Activated CD8-positive, alpha-beta T cell treated with anti-CD3 and anti-CD28 coated beads for 36 hours (primary cell): ENCODE measurements around the gene MZF1. TPM values are rescaled to one million over a fixed set of nuclear protein-coding genes. Genes with fewer than 3 reads are reported as not detected.
A peak's percentile ranks its signal among the peaks of the same experiment; 100 is the strongest.

Source experiments
- ATAC-seq: fragments of 200-7000 bp; cut with Tn5 transposase; one replicate; pipeline ENCODE4 v1.10.0; 2021; ENCODE audit warnings: mild to moderate bottlenecking, moderate library complexity
- CTCF ChIA-PET: fragments of 350-600 bp; sonication (Branson Sonifier 250); formaldehyde crosslinking; loops from one replicate; lab custom pipeline; 2021; ENCODE audit warnings: antibody characterized with exemption; lab: Charles Lee
- POLR2A ChIA-PET: fragments of 350-600 bp; sonication (Branson Sonifier 250); formaldehyde crosslinking; loops from one replicate; lab custom pipeline; 2021; ENCODE audit warnings: antibody characterized with exemption; lab: Charles Lee
- DNase-seq: peaks from one replicate; pipeline ENCODE4 v3.0.0-alpha.2; 2020
- H3K27ac Mint-ChIP-seq: one replicate; pipeline ENCODE4 v1.8.0; 2021; ENCODE audit warnings: mild to moderate bottlenecking, mixed read lengths
- H3K27me3 Mint-ChIP-seq: one replicate; pipeline ENCODE4 v1.8.0; 2021; ENCODE audit warnings: mixed read lengths
- H3K36me3 Mint-ChIP-seq: one replicate; pipeline ENCODE4 v1.8.0; 2021; ENCODE audit warnings: low read depth, mixed read lengths
- H3K4me1 Mint-ChIP-seq: one replicate; pipeline ENCODE4 v1.8.0; 2021; ENCODE audit warnings: low read depth, mixed read lengths
- H3K4me3 Mint-ChIP-seq: one replicate; pipeline ENCODE4 v1.8.0; 2021; ENCODE audit warnings: mild to moderate bottlenecking, moderate library complexity, mixed read lengths
- H3K9me3 Mint-ChIP-seq: one replicate; pipeline ENCODE4 v1.8.0; 2021; ENCODE audit warnings: mixed read lengths
- intact Hi-C: fragments of 100-400 bp; cut with micrococcal nuclease; formaldehyde crosslinking; loops from one replicate; pipeline ENCODE4 v1.10.0; 2022
- total RNA-seq, 2 experiments: library from RNA; stranded (reverse); gene quantifications; one replicate each; pipeline ENCODE4 v1.2.3, GENCODE V29; 2021
- TF ChIP-seq, protein P1 (sequence below): fragments of 200-600 bp; IDR thresholded peaks from one replicate; pipeline ENCODE4 v1.8.0; 2022; ENCODE audit warnings: antibody characterized with exemption, mild to moderate bottlenecking

Gene MZF1
- total RNA-seq, 2 experiments from 2014 or later = 12.1 to 13.4 TPM

DNA sequence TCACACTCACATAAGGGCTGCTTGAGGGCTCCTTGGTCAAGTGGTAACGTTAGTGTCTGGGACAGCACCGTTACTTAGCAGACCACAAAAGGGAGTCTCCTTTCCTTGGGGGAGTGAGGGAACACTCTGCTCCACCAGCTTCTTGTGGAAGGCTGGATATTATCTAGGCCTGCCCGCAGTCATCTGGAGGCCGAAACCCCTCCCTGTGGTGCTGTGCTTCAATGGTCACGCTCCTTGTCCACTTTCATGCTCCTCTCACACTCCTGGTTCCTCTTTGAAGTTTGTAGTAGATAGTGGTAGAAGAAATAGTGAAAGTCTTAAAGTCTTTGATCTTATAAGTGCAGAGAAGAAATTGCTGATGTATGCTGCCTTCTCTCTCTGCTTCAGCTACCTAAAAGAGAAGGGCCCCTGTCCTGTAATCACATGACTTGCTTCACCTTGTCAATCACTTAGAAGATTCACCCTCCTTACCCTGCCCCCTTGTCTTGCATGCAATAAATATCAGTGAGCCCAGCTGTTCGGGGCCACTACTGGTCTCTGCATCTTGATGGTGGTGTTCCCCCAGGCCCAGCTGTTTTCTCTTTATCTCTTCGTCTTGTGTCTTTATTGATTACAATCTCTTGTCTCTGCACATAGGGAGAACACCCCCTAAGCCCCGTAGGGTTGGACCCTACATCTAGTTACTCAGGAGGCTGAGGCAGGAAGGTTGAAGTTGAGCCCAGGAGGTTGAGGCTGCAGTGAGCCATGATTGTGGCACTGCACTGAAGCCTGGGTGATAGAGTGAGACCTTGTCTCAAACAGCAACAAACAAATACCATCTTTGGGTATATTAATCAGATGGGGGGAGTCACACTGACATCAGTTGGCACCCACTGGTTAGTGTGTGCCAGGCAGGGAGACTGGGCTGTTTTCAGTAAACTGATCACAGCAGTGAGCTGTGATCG, 11.6 kb upstream of the MZF1 start:
- Mint-ChIP-seq H3K9me3 (no peaks in the 10 kb centered on the region), H3K27ac (no peak overlapping the region), H3K27me3 (no peaks in the 10 kb centered on the region), H3K36me3 (peaks cover 16% of the 10 kb centered on the region), H3K4me1 (peaks cover 10% of the 10 kb centered on the region), H3K4me3 (no peak overlapping the region)
- TF ChIP-seq, protein P1, sequence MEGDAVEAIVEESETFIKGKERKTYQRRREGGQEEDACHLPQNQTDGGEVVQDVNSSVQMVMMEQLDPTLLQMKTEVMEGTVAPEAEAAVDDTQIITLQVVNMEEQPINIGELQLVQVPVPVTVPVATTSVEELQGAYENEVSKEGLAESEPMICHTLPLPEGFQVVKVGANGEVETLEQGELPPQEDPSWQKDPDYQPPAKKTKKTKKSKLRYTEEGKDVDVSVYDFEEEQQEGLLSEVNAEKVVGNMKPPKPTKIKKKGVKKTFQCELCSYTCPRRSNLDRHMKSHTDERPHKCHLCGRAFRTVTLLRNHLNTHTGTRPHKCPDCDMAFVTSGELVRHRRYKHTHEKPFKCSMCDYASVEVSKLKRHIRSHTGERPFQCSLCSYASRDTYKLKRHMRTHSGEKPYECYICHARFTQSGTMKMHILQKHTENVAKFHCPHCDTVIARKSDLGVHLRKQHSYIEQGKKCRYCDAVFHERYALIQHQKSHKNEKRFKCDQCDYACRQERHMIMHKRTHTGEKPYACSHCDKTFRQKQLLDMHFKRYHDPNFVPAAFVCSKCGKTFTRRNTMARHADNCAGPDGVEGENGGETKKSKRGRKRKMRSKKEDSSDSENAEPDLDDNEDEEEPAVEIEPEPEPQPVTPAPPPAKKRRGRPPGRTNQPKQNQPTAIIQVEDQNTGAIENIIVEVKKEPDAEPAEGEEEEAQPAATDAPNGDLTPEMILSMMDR = no peak
- ChIA-PET CTCF (interaction anchor here (1.2 to 1.6 kb wide), 2 partner anchors 65 to 71 kb away, joined by 3 to 5 read pairs; partner anchors contain the start of gene ZBTB45), POLR2A (interaction anchor here (0.6 kb wide), 1 partner anchor 289 kb away, joined by 4 read pairs; no protein-coding TSS in a partner anchor)
- DNase-seq = no peak
- intact Hi-C loops = no loop called here
- ATAC-seq = no peak

DNA sequence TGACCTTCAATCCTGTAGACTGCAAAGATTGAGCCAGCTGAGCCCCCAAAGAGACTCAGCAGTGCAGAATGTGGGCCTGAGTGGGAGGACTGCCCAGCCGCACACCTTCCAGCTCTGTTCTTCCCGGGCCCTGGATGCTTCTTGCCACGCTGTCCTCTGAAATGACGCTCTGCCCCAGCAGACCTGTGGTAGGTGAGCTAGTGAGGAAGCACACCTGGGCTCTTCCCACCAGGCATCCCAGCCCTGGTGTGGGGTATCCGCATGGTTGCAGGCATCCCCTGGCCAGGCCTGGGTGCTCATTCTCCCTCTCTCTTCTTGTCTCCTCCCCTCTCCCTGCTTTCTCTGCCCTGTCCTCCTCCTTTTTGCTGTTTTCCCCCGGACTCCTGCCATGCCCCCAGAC, 9.8 kb upstream of the MZF1 start:
- TF ChIP-seq, protein P1 = no peak
- Mint-ChIP-seq H3K36me3 (peaks cover 18% of the 10 kb centered on the region), H3K4me3 (no peak overlapping the region), H3K27ac (no peak overlapping the region), H3K27me3 (no peaks in the 10 kb centered on the region), H3K4me1 (peaks cover 27% of the 10 kb centered on the region), H3K9me3 (no peaks in the 10 kb centered on the region)
- ChIA-PET CTCF (no interaction called here), POLR2A (no interaction called here)
- DNase-seq (no peak), ATAC-seq (no peak)
- intact Hi-C loops = no loop called here

DNA sequence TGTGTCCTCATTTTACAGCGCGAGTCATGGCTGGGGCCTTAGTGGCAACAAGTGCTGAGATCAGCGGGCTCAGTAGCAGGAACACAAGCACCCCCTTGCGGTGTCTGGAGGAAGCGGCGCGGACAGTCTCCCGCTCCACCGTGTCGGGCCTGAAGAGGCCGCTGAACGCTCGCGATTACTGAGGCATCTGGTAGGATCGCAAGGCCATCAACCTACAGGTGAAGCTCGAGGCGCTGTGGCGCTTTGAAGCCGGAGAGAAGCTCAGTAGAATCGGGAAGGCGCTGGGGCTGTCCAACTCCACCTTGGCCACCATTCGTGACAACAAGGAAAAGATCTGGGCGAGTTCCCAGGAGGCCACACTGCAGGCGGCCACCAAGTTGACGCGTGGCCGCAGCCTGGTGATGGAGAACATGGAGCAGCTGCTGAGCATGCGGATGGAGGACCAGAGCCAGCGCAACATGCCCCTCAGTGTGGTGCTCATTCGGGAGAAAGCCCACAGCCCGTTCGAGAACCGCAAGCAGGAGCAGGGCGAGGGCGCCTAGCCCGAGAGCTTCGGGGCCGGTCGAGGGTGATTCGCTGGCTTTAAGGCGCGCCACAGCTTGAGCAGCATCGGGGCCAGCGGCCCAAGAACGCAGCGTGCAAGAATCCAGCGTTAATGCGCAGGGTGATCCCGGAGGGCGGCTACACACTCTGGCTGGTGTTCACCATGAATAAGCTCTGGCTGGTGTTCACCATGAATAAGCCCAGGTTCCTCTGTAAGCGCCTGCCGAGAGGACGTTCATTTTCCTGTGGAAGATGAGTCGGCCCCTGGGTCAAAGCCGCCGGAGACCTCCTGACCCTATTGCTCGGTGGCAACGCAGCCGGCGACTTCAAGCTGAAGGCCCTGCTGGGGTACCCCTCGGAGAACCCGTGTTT, 8.3 kb upstream of the MZF1 start:
- Mint-ChIP-seq H3K4me3 (no peak overlapping the region), H3K36me3 (peaks cover 18% of the 10 kb centered on the region), H3K9me3 (no peaks in the 10 kb centered on the region), H3K27me3 (no peaks in the 10 kb centered on the region), H3K27ac (peak overlapping the region; percentile 84), H3K4me1 (peaks cover 33% of the 10 kb centered on the region)
- intact Hi-C loops = no loop called here
- ChIA-PET POLR2A (interaction anchor here (0.6 to 2.3 kb wide), 11 partner anchors 10 to 1635 kb away, joined by 3 to 19 read pairs (median 5); partner anchors contain the start of genes CHMP2A, TRIM28, UBE2M and ZBTB45), CTCF (interaction anchor here (0.7 to 7.8 kb wide), 16 partner anchors 19 to 251 kb away, joined by 3 to 131 read pairs (median 4); partner anchors contain the start of genes CHMP2A, TRIM28 and ZBTB45)
- DNase-seq (peak; percentile 96), ATAC-seq (peak; percentile 100)
- TF ChIP-seq, protein P1 = peak; percentile 97

DNA sequence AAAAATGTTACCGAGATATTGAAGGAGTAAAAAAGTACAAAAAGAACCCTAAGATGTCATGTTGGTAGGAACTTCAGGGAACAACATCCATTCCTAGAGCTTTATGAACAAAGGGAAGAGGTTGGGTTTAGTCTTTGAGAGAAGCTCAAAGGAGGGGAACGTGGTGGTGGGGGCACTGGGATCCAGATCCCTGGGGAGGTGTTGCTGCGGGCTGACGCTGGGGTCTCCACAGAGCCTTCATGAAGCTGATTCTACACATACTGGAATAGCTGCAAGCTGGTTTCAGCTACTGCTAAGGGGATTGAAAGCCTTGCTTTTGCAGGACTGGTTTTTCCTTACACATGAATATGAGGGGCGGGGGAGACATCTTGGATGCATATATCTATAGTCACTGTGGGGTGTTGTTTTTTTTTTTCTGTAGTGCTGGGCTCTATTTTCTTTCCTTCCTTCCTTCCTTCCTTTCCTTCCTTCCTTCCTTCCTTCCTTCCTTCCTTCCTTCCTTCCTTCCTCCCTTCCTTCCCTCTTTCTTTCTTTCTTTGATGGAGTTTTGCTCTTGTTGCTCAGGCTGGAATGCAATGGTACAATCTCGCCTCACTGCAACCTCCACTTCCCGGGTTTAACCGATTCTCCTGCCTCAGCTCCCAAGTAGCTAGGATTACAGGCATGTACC, 6.5 kb upstream of the MZF1 start:
- intact Hi-C loops = no loop called here
- Mint-ChIP-seq H3K4me1 (peaks cover 38% of the 10 kb centered on the region), H3K27me3 (no peaks in the 10 kb centered on the region), H3K9me3 (no peaks in the 10 kb centered on the region), H3K27ac (peak overlapping the region; percentile 28), H3K4me3 (no peak overlapping the region), H3K36me3 (peaks cover 18% of the 10 kb centered on the region)
- ChIA-PET POLR2A (interaction anchor here (0.7 kb wide), 1 partner anchor 60 kb away, joined by 3 read pairs; the partner anchor contains the start of gene ZBTB45), CTCF (interaction anchor here (1.4 to 7.8 kb wide), 4 partner anchors 36 to 361 kb away, joined by 4 to 131 read pairs (median 16); partner anchors contain the start of genes TRIM28 and ZBTB45)
- TF ChIP-seq, protein P1 = no peak
- DNase-seq (no peak), ATAC-seq (no peak)
